Measurements from ENCODE around the gene ATOSA. TPM values are rescaled to one million over a fixed set of nuclear protein-coding genes. Genes with fewer than 3 reads are reported as not detected.

Gene ATOSA
- total RNA-seq, 4 donors from 2014 or later, result 42.6 to 68.5 (median 46.0) TPM

DNA sequence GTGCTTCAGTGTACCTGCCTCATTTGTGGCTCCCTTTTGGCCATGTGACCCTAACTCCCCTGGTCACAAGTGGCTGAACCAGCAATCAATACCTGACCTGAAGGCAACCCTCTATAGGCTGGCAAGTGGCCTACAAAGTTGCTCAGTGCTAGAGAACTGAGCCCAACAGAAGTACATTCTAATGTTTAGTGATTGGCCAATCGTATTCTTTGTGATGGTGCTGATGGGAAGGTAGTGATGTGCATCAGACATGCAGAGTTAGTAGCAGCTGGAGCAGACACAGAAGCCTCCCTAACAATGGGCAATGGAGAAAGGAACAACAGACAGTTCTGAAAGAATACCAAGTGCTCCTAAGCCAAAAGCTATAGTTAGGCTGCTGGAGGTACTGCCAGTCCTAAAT, 10.4 kb upstream of the ATOSA start:
- no peaks in the 10 kb centered on the region for H3K9me3 ChIP-seq
- H3K36me3 ChIP-seq, result no peaks in the 10 kb centered on the region
- TF ChIP-seq EP300 (IDR thresholded peaks at IDR 0.05), result no peak
- no peak for TF ChIP-seq CTCF (IDR thresholded peaks at IDR 0.05)
- no peak for TF ChIP-seq POLR2A (IDR thresholded peaks at IDR 0.05; ENCODE audit: low read depth)
- no peak for TF ChIP-seq POLR2AphosphoS5 (IDR thresholded peaks at IDR 0.05)
- H3K4me3 ChIP-seq, result no peak overlapping the region
- no peak overlapping the region for H3K27ac ChIP-seq (replicated peaks in 1 of 4)
- H3K4me1 ChIP-seq, result no peaks in the 10 kb centered on the region
- DNase-seq (ENCODE audit: extremely low spot score), result no peak
- intact Hi-C loops (cut with DNase I), result no loop called here
- WGBS, result 83% methylated on average over 1 of the region's 1 CpG
- H3K27me3 ChIP-seq, result no peaks in the 10 kb centered on the region

GRCh38 chr15:52683580-52683979, 4.4 kb upstream of the ATOSA start:
- TF ChIP-seq POLR2A (IDR thresholded peaks at IDR 0.05; ENCODE audit: low read depth) (no peak), CTCF (IDR thresholded peaks at IDR 0.05) (no peak), POLR2AphosphoS5 (IDR thresholded peaks at IDR 0.05) (no peak), EP300 (IDR thresholded peaks at IDR 0.05) (no peak)
- Histone ChIP-seq H3K9me3 (no peaks in the 10 kb centered on the region), H3K4me3 (no peak overlapping the region), H3K4me1 (peaks cover 7 to 11% (median 8%) of the 10 kb centered on the region in 4 donors), H3K36me3 (no peaks in the 10 kb centered on the region), H3K27ac (replicated peaks in 1 of 4) (no peak overlapping the region), H3K27me3 (no peaks in the 10 kb centered on the region)
- WGBS, result 43% methylated on average over 1 of the region's 1 CpG
- intact Hi-C loops (cut with DNase I), result no loop called here
- DNase-seq (ENCODE audit: extremely low spot score), result no peak

DNA sequence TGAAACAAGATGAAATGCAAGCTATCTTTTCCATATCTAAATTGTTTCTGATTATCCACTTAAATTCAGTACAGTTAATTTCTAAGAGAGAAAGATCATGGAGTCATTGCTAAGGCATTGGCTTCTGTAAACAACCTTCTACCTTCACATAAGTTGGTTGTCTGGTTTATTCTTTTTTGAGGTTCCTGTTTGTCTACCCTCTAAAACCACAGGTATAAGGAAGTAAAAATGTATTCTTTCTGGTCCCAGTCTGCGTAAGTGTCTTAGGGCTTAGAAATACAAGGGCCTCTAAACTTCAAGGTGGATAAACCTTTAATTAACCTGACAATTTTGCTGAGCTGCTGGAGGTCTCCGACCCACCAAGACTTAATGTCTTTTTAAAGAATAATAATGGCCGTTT, 3.6 kb upstream of the ATOSA start:
- no peak for DNase-seq (ENCODE audit: extremely low spot score)
- Histone ChIP-seq H3K4me1 (peaks cover 7 to 12% (median 10%) of the 10 kb centered on the region in 4 donors), H3K27me3 (no peaks in the 10 kb centered on the region), H3K4me3 (no peak overlapping the region), H3K36me3 (no peaks in the 10 kb centered on the region), H3K9me3 (no peaks in the 10 kb centered on the region), H3K27ac (replicated peaks in 1 of 4) (no peak overlapping the region)
- 76% methylated on average over 3 of the region's 3 CpGs for whole genome bisulfite sequencing
- TF ChIP-seq CTCF (IDR thresholded peaks at IDR 0.05) (no peak), POLR2AphosphoS5 (IDR thresholded peaks at IDR 0.05) (no peak), POLR2A (IDR thresholded peaks at IDR 0.05; ENCODE audit: low read depth) (no peak)
- intact Hi-C loops (cut with DNase I), result no loop called here

DNA sequence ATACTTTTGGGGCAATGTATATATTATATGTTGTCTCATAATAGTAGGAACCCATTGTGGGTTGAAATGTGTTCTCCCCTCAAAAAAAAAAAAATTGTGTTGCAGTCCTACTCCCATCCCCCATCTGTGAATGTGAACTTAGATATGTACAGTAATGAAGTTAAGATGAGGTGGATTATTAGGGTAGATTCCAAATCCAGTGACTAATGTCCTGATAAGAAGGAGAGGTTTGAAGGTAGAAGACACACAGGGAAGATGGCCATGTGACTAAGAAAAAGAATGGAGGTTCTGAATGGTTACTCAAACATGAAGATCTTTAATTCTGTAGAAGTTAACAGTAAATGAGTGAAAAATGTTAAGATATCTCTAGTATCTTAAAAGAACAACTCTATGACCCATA, 3.0 kb upstream of the ATOSA start:
- no peaks in the 10 kb centered on the region for H3K9me3 ChIP-seq
- no peaks in the 10 kb centered on the region for H3K27me3 ChIP-seq
- H3K36me3 ChIP-seq, result no peaks in the 10 kb centered on the region
- no peak for DNase-seq (ENCODE audit: extremely low spot score)
- H3K4me3 ChIP-seq, result no peak overlapping the region
- intact Hi-C loops (cut with DNase I), result no loop called here
- TF ChIP-seq POLR2A (IDR thresholded peaks at IDR 0.05; ENCODE audit: low read depth) (no peak), CTCF (IDR thresholded peaks at IDR 0.05) (no peak), POLR2AphosphoS5 (IDR thresholded peaks at IDR 0.05) (no peak), EP300 (IDR thresholded peaks at IDR 0.05) (no peak)
- no peak overlapping the region for H3K27ac ChIP-seq (replicated peaks in 1 of 4)
- peaks cover 9 to 18% (median 16%) of the 10 kb centered on the region in 4 donors for H3K4me1 ChIP-seq

DNA sequence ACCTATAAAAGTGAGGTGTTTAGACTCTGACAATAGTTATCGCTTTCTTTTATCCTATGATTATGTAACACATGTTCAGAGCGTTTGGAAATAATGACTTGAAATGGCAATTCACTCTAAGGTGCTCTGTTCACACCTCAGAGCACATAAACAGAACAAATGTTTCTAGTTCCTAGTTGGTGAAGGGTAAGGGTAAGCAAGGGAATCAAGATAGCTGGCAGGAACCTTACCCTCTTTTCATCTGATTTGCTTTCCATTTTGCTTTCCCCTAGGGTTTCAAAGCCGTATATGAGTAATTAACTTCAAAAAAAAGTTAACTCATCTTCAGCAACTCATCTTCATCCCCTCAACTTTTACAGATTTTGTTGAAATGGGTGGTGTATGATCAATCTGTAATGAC, 2.3 kb upstream of the ATOSA start:
- Histone ChIP-seq H3K27ac (replicated peaks in 1 of 4) (no peak overlapping the region), H3K4me1 (peaks cover 16 to 26% (median 24%) of the 10 kb centered on the region in 4 donors), H3K9me3 (no peaks in the 10 kb centered on the region), H3K36me3 (peaks cover 0 to under 1% (median 0%) of the 10 kb centered on the region in 4 donors), H3K4me3 (no peak overlapping the region), H3K27me3 (no peaks in the 10 kb centered on the region)
- 89% methylated on average over 3 of the region's 3 CpGs for WGBS
- intact Hi-C loops (cut with DNase I), result no loop called here
- TF ChIP-seq POLR2AphosphoS5 (IDR thresholded peaks at IDR 0.05) (no peak), CTCF (IDR thresholded peaks at IDR 0.05) (no peak), POLR2A (IDR thresholded peaks at IDR 0.05; ENCODE audit: low read depth) (no peak), EP300 (IDR thresholded peaks at IDR 0.05) (no peak)
- no peak for DNase-seq (ENCODE audit: extremely low spot score)
